NB4 (cell line): ENCODE data around the gene PACS1.

Source experiments
- CTCF ChIP-seq: IDR thresholded peaks from one replicate; pipeline ENCODE4 v1.5.1; 2012; ENCODE audit warnings: low read depth, low read length
- MYC ChIP-seq: IDR thresholded peaks from 2 replicates; pipeline ENCODE4 v1.6.1; 2011; ENCODE audit warnings: low read depth, low read length
- POLR2A ChIP-seq: IDR thresholded peaks from 2 replicates; pipeline ENCODE4 v1.6.1; 2011; ENCODE audit warnings: mild to moderate bottlenecking; ENCODE audit not compliant: insufficient read length; ENCODE audit errors: extremely low read depth

- TF ChIP-seq CTCF (no peak), POLR2A (no peak), MYC (no peak)
These were observed 953 bp upstream of the PACS1 start for GRCh38 chr11:66068923-66069714.
